HG02588 (cell line): ENCODE data around the gene MGLL.

Source experiments
- ATAC-seq: cut with Tn5 transposase; IDR thresholded peaks from one replicate; pipeline ENCODE4 v1.9.1; 2021; ENCODE audit warnings: mild to moderate bottlenecking, moderate library complexity; ENCODE audit not compliant: unreplicated experiment

MGLL gene

GRCh38 chr3:127678611-127679533 is 143.4 kb downstream of the MGLL start:
- no peak for ATAC-seq

GRCh38 chr3:127678315-127678599 is 144.1 kb downstream of the MGLL start:
- ATAC-seq: no peak

GRCh38 chr3:127677541-127678314 is 144.6 kb downstream of the MGLL start:
- ATAC-seq: no peak

GRCh38 chr3:127676921-127677351 is 145.4 kb downstream of the MGLL start:
- ATAC-seq: no peak

GRCh38 chr3:127676456-127676855 is 145.9 kb downstream of the MGLL start:
- ATAC-seq: no peak

- ATAC-seq: no peak
Observed at GRCh38 chr3:127675651-127676391, 146.5 kb downstream of the MGLL start.

- no peak for ATAC-seq
Observed at GRCh38 chr3:127674790-127675189, 147.5 kb downstream of the MGLL start.

GRCh38 chr3:127674101-127674721 is 148.1 kb downstream of the MGLL start:
- ATAC-seq: no peak

GRCh38 chr3:127673191-127674100 is 148.9 kb downstream of the MGLL start:
- ATAC-seq: peak; percentile 31

GRCh38 chr3:127672429-127673190 is 149.7 kb downstream of the MGLL start, which contains the start of gene ABTB1:
ABTB1 (plus strand) TSS chr3:127672952; CDS start chr3:127673026, 74 bp downstream.
- peak; percentile 73 for ATAC-seq

- ATAC-seq: peak; percentile 17
Observed at GRCh38 chr3:127671523-127672428, 150.5 kb downstream of the MGLL start.

- no peak for ATAC-seq
Observed at GRCh38 chr3:127670761-127671522, 151.4 kb downstream of the MGLL start.

- no peak for ATAC-seq
Observed at GRCh38 chr3:127670229-127670559, 152.1 kb downstream of the MGLL start.

GRCh38 chr3:127669541-127670228 is 152.6 kb downstream of the MGLL start:
- ATAC-seq: no peak

- ATAC-seq: no peak
Observed at GRCh38 chr3:127668906-127669305, 153.4 kb downstream of the MGLL start.

GRCh38 chr3:127667119-127667681 is 155.1 kb downstream of the MGLL start:
- ATAC-seq: no peak
